HCT116 (cell line): ENCODE data around the gene FAM83F. TPM values are rescaled to one million over a fixed set of nuclear protein-coding genes. Genes with fewer than 3 reads are reported as not detected.

Experiments
- ATAC-seq: fragments of 200-7000 bp; cut with Tn5 transposase; 2 replicates; pipeline ENCODE4 v1.9.1; 2020; ENCODE audit warnings: mild to moderate bottlenecking, moderate library complexity
- BruUV-seq: library from RNA; stranded (reverse); fragments of 400-500 nt; replicated peaks from 2 replicates; lab custom pipeline; 2021; lab: Mats Ljungman, UMichigan
- CTCF ChIA-PET: fragments of 300-600 bp; sonication (Branson Sonifier 250); formaldehyde crosslinking; loops from one replicate; lab custom pipeline; 2021; ENCODE audit warnings: antibody characterized with exemption; lab: Charles Lee
- POLR2A ChIA-PET: fragments of 300-600, 350-600 bp; sonication (Branson Sonifier 250); formaldehyde crosslinking; loops from one replicate; lab custom pipeline; 2021; ENCODE audit warnings: antibody characterized with exemption; lab: Charles Lee
- RAD21 ChIA-PET, 2 experiments: fragments of 300-600 bp; sonication (Branson Sonifier 250); formaldehyde crosslinking; loops; one replicate each; lab custom pipeline; 2023; ENCODE audit warnings: low total read pairs in 2 of 2; ENCODE audit not compliant: uncharacterized antibody in 2 of 2, unreplicated experiment in 2 of 2, low non-redundant PET in 1 of 2; lab: Charles Lee
- DNase-seq: peaks from one replicate; pipeline ENCODE4 v3.0.0-alpha.2; 2010; ENCODE audit warnings: low read depth, low spot score
- H2AFZ ChIP-seq: fragments of 200-600 bp; shearing (Covaris generic), sonication (generic); 2 replicates; pipeline ENCODE4 v1.6.1; 2017; ENCODE audit warnings: low read depth, mixed run types, mixed read lengths, antibody characterized with exemption, low read length; ENCODE audit not compliant: poor library complexity, severe bottlenecking
- H3K27ac ChIP-seq: 2 replicates; pipeline ENCODE4 v1.5.1; 2012; ENCODE audit warnings: low read depth, low read length
- H3K27me3 ChIP-seq: fragments of 200-600 bp; sonication (generic); 2 replicates; pipeline ENCODE4 v1.6.1; 2016; ENCODE audit warnings: mixed run types, low read length, mixed read lengths; ENCODE audit not compliant: insufficient read depth
- H3K36me3 ChIP-seq, 2 experiments: fragments of 200-500 bp in 1 of 2; fragments of 200-600 bp in 1 of 2; sonication (Bioruptor generic) in 1 of 2; sonication (generic) in 1 of 2; 2 replicates each; pipeline versions ENCODE4 v1.5.1 to v1.6.1; 2014 to 2016; ENCODE audit warnings: low read length in 2 of 2, inconsistent platforms in 1 of 2, mixed read lengths in 1 of 2, mixed run types in 1 of 2; ENCODE audit not compliant: insufficient read depth in 2 of 2, control insufficient read depth in 1 of 2
- H3K4me1 ChIP-seq, 2 experiments: fragments of 200-600 bp in 1 of 2; sonication (generic) in 1 of 2; 2 replicates each; pipeline versions ENCODE4 v1.5.1 to v1.6.1; 2012 to 2017; ENCODE audit warnings: low read length in 2 of 2, inconsistent platforms in 1 of 2, mild to moderate bottlenecking in 1 of 2, mixed read lengths in 1 of 2, mixed run types in 1 of 2, moderate library complexity in 1 of 2; ENCODE audit not compliant: insufficient read depth in 2 of 2, control insufficient read depth in 1 of 2
- H3K4me2 ChIP-seq: fragments of 200-600 bp; sonication (generic); 2 replicates; pipeline ENCODE4 v1.6.1; 2017; ENCODE audit warnings: mixed run types, low read length, mixed read lengths
- H3K4me3 ChIP-seq, 2 experiments: fragments of 200-600 bp in 1 of 2; sonication (generic) in 1 of 2; replicated peaks in 1 of 2; 2 replicates each; pipeline ENCODE4 v1.5.1; 2011 to 2016; ENCODE audit warnings: low read length in 2 of 2, control low read depth in 1 of 2, low read depth in 1 of 2, mild to moderate bottlenecking in 1 of 2, mixed read lengths in 1 of 2, mixed run types in 1 of 2
- H3K79me2 ChIP-seq: fragments of 200-600 bp; sonication (generic); 2 replicates; pipeline ENCODE4 v1.6.1; 2017; ENCODE audit warnings: mild to moderate bottlenecking, mixed run types, low read length, moderate library complexity, mixed read lengths; ENCODE audit not compliant: insufficient read depth
- H3K9ac ChIP-seq: fragments of 200-600 bp; sonication (generic); 2 replicates; pipeline ENCODE4 v1.6.1; 2016; ENCODE audit warnings: low read length, mixed read lengths
- H3K9me2 ChIP-seq: fragments of 200-600 bp; sonication (generic), shearing (Covaris generic); 2 replicates; pipeline ENCODE4 v1.6.1; 2017; ENCODE audit warnings: mixed run types, mild to moderate bottlenecking, moderate library complexity; ENCODE audit not compliant: insufficient read depth
- H3K9me3 ChIP-seq, 2 experiments: fragments of 200-500 bp in 1 of 2; fragments of 200-600 bp in 1 of 2; sonication (Bioruptor generic) in 1 of 2; sonication (generic) in 1 of 2; 2 replicates each; pipeline ENCODE4 v1.6.1; 2014 to 2017; ENCODE audit warnings: low read length in 2 of 2, mixed read lengths in 2 of 2, inconsistent platforms in 1 of 2, low read depth in 1 of 2, mild to moderate bottlenecking in 1 of 2, mixed run types in 1 of 2, moderate library complexity in 1 of 2; ENCODE audit not compliant: control insufficient read depth in 1 of 2, insufficient read depth in 1 of 2
- H4K20me1 ChIP-seq: fragments of 200-600 bp; sonication (generic), shearing (Covaris generic); 2 replicates; pipeline ENCODE4 v1.6.1; 2017; ENCODE audit warnings: mixed run types, mild to moderate bottlenecking, moderate library complexity; ENCODE audit not compliant: insufficient read depth
- ATF3 ChIP-seq: IDR thresholded peaks from 2 replicates; pipeline ENCODE4 v1.6.1; 2012
- CEBPB ChIP-seq: IDR thresholded peaks from 2 replicates; pipeline ENCODE4 v1.6.1; 2012; ENCODE audit warnings: low read depth
- EGR1 ChIP-seq: IDR thresholded peaks from 2 replicates; pipeline ENCODE4 v1.6.1; 2012; ENCODE audit warnings: low read depth
- EZH2 ChIP-seq: fragments of 200-600 bp; sonication (generic); IDR thresholded peaks from 2 replicates; pipeline ENCODE4 v1.6.1; 2017; ENCODE audit warnings: antibody characterized with exemption, mixed run types
- EZH2phosphoT487 ChIP-seq: fragments of 200-600 bp; IDR thresholded peaks from 2 replicates; pipeline ENCODE4 v1.6.1; 2018; ENCODE audit warnings: antibody characterized with exemption, borderline replicate concordance
- MAX ChIP-seq: IDR thresholded peaks from 2 replicates; pipeline ENCODE4 v1.6.1; 2012
- POLR2A ChIP-seq: IDR thresholded peaks from 2 replicates; pipeline ENCODE4 v1.7.0; 2011; ENCODE audit warnings: borderline replicate concordance; ENCODE audit not compliant: insufficient read depth, insufficient read length; ENCODE audit errors: extremely low read depth
- POLR2AphosphoS5 ChIP-seq: IDR thresholded peaks from 2 replicates; pipeline ENCODE4 v1.6.1; 2011; ENCODE audit warnings: mild to moderate bottlenecking, low read depth, low read length, moderate library complexity
- RAD21 ChIP-seq: IDR thresholded peaks from 2 replicates; pipeline ENCODE4 v1.6.1; 2012; ENCODE audit warnings: low read depth, mild to moderate bottlenecking
- REST ChIP-seq: IDR thresholded peaks from 2 replicates; pipeline ENCODE4 v1.6.1; 2012; ENCODE audit warnings: low read depth
- SIN3A ChIP-seq: IDR thresholded peaks from 2 replicates; pipeline ENCODE4 v1.6.1; 2012; ENCODE audit warnings: low read depth
- SRF ChIP-seq: IDR thresholded peaks from 2 replicates; pipeline ENCODE4 v1.6.1; 2012; ENCODE audit warnings: low read depth
- ZFX ChIP-seq: fragments of 450-650 bp; IDR thresholded peaks from 2 replicates; pipeline ENCODE4 v1.6.1; 2017
- ZNF274 ChIP-seq: fragments of 200-500 bp; sonication (Bioruptor generic); IDR thresholded peaks from 2 replicates; pipeline ENCODE4 v1.6.1; 2014; ENCODE audit warnings: mild to moderate bottlenecking, low read depth, low read length, inconsistent platforms
- intact Hi-C: fragments of 100-400 bp; cut with micrococcal nuclease; formaldehyde crosslinking; loops from 2 replicates; pipeline ENCODE4 v1.10.0; 2022
- total RNA-seq: library from RNA; stranded (reverse); gene quantifications from one replicate; pipeline ENCODE4 v1.2.1, GENCODE V29; 2021; ENCODE audit not compliant: unreplicated experiment

Gene FAM83F
- total RNA-seq, 1 experiment from 2014 or later = 24.5 TPM

GRCh38 chr22:39984746-39985145, 10.0 kb upstream of the FAM83F start:
- Histone ChIP-seq H4K20me1 (no peaks in the 10 kb centered on the region), H3K4me2 (no peak overlapping the region), H3K4me1 (no peaks in the 10 kb centered on the region), H3K9me2 (no peaks in the 10 kb centered on the region), H3K79me2 (no peaks in the 10 kb centered on the region), H3K9ac (no peak overlapping the region), H3K36me3 (no peaks in the 10 kb centered on the region), H2AFZ (no peak overlapping the region), H3K27me3 (peaks cover 3% of the 10 kb centered on the region; the same call in 1 of the 2 replicates), H3K9me3 (no peaks in the 10 kb centered on the region), H3K4me3 (no peak overlapping the region), H3K27ac (no peak overlapping the region)
- ChIA-PET RAD21 (no interaction called here), POLR2A (no interaction called here), CTCF (no interaction called here)
- TF ChIP-seq POLR2A (no peak), ZFX (no peak), ATF3 (no peak), EZH2 (no peak), EGR1 (no peak), SIN3A (no peak), MAX (no peak), REST (no peak), SRF (no peak), RAD21 (no peak), CEBPB (no peak), EZH2phosphoT487 (no peak), ZNF274 (no peak), POLR2AphosphoS5 (no peak)
- BruUV-seq = no TSS peak
- intact Hi-C loops = no loop called here
- no peak for ATAC-seq
- DNase-seq = no peak
